Stomach (tissue), 9 donors: ENCODE data around the gene ENTPD2. TPM values are rescaled to one million over a fixed set of nuclear protein-coding genes. Genes with fewer than 3 reads are reported as not detected.
"Not testable (repeated sequence)": the region's sequence is repeated elsewhere in the genome, so short reads cannot be mapped to it uniquely, and the experiment has no call there.

Experiments used
- DNase-seq, 2 donors: peaks; one replicate each; pipeline versions ENCODE4 v3.0.0 to v3.0.0-alpha.2; 2013 to 2019
- H3K27ac ChIP-seq, 5 donors: fragments of 200-600 bp in 4 of 5; sonication (generic) in 4 of 5; one replicate each; pipeline ENCODE4 v1.5.1; 2013 to 2019; ENCODE audit warnings: mild to moderate bottlenecking in 1 of 5, moderate library complexity in 1 of 5
- H3K27me3 ChIP-seq, 3 donors: fragments of 200-600 bp; sonication (generic); one replicate each; pipeline ENCODE4 v1.5.1; 2017 to 2019; ENCODE audit warnings: mixed run types in 1 of 3
- H3K36me3 ChIP-seq, 4 donors: fragments of 200-600 bp; sonication (generic); 1 replicate in 3 of 4; 2 replicates in 1 of 4; pipeline ENCODE4 v1.5.1; 2016 to 2019
- H3K4me1 ChIP-seq, 4 donors: fragments of 200-600 bp; sonication (generic); one replicate each; pipeline ENCODE4 v1.5.1; 2016 to 2019
- H3K4me3 ChIP-seq, 4 donors: fragments of 200-600 bp; sonication (generic) in 3 of 4; one replicate each; pipeline ENCODE4 v1.5.1; 2016 to 2019; ENCODE audit warnings: mild to moderate bottlenecking in 1 of 4
- H3K9me3 ChIP-seq, 4 donors: fragments of 200-600 bp; sonication (generic); one replicate each; pipeline ENCODE4 v1.5.1; 2016 to 2019
- EP300 ChIP-seq: sonication (generic); formaldehyde crosslinking; IDR thresholded peaks from one replicate; pipeline ENCODE4 v1.6.1; 2017; ENCODE audit warnings: antibody characterized with exemption
- POLR2A ChIP-seq, 4 donors: fragments of 450-650 bp; IDR thresholded peaks; one replicate each; pipeline ENCODE4 v1.6.1; 2016; ENCODE audit warnings: antibody characterized with exemption in 4 of 4, control low read depth in 2 of 4, mild to moderate bottlenecking in 1 of 4, moderate library complexity in 1 of 4
- POLR2AphosphoS5 ChIP-seq, 3 donors: sonication (generic); formaldehyde crosslinking; IDR thresholded peaks; one replicate each; pipeline ENCODE4 v1.6.1; 2016; ENCODE audit warnings: antibody characterized with exemption in 3 of 3
- WGBS, 5 donors: extraction: QIAGEN DNeasy Blood & Tissue Kit in 3 of 5; methylation state at CpG; one replicate each; pipeline versions ENCODE4 v1.1.5 to v1.1.7; 2013 to 2018; 5-methylcytosine and 5-hydroxymethylcytosine counted together
- intact Hi-C: fragments of 100-400 bp; cut with DNase I; formaldehyde crosslinking; loops from one replicate; pipeline ENCODE4 v1.15.1; 2023; ENCODE audit warnings: low total_unique reads
- polyA plus RNA-seq, 3 donors: library from polyadenylated mRNA; stranded (reverse); fragments of 200-250 nt; gene quantifications; one replicate each; pipeline ENCODE4 v1.2.3, GENCODE V29; 2013
- total RNA-seq, 5 donors: library from RNA; depleted of rRNA; stranded (reverse); fragments of >200 nt; gene quantifications; one replicate each; pipeline versions ENCODE4 v1.1.0 to v1.2.3, GENCODE V29; 2014 to 2016
- TF ChIP-seq, protein P1 (sequence below), 7 experiments: fragments of 450-650 bp in 4 of 7; fragments of 200-600 bp in 3 of 7; sonication (generic) in 3 of 7; IDR thresholded peaks; one replicate each; pipeline ENCODE4 v1.5.1; 2016 to 2019; ENCODE audit warnings: antibody characterized with exemption in 7 of 7, control low read depth in 2 of 7, mild to moderate bottlenecking in 1 of 7
- donor health status: healthy with polysubstance abuse.
- donor health status: Bipolar disorder and iron deficiency.
- donor health status: healthy.

The ENTPD2 gene
- total and polyA plus RNA-seq, 8 donors: 2.0 to 11.3 (median 3.5) TPM; not detected in 1

DNA sequence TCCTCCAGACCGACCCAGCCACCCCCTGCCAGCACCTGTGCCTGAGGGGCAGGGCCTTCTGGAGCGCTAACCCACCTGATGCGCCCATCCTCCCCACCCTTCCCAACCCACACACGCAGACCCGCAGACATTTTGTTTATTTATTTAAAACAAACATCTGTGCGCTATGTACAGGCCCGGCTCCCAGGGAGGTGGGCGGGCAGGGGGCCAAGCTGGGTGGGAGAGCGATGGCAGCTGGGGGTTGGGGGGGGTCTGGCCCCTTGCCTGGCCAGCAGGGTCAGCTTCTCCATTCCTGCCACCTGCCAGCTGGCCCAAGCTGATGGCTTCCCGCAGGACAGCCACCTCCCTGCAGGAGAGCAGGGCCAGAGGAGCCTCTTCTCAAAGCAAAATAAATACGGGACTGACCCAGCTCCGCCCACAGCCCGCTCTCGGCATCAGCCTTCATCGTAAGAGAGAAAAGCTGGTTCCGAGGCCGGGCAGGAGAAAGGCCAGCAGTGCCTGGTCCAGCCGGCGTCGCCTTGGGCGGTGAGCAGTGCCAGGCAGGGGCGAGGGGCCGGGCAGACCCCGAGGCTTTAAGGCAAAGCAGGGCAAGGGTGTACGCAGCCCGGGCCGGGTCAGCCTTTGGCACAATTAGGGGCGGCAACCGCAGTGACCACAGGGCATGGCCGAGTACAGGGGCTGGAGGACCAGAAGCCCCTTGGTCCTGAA, 46.6 kb downstream of the ENTPD2 start:
- Histone ChIP-seq H3K9me3 (no peaks in the 10 kb centered on the region), H3K27me3 (no peaks in the 10 kb centered on the region), H3K27ac (no peak overlapping the region), H3K4me1 (peaks cover 0 to 10% (median 4%) of the 10 kb centered on the region in 4 donors), H3K4me3 (no peak overlapping the region), H3K36me3 (peaks cover 0 to 46% (median 43%) of the 10 kb centered on the region in 4 donors)
- intact Hi-C loops: no loop called here
- peak in 1 of 2 donors; percentile 53 for DNase-seq
- WGBS, 5 donors: 59 to 65% (median 61%) methylated on average over 25 to 30 of the region's 30 CpGs
- no peak for TF ChIP-seq POLR2A (IDR thresholded peaks at IDR 0.05)
- TF ChIP-seq, protein P1, sequence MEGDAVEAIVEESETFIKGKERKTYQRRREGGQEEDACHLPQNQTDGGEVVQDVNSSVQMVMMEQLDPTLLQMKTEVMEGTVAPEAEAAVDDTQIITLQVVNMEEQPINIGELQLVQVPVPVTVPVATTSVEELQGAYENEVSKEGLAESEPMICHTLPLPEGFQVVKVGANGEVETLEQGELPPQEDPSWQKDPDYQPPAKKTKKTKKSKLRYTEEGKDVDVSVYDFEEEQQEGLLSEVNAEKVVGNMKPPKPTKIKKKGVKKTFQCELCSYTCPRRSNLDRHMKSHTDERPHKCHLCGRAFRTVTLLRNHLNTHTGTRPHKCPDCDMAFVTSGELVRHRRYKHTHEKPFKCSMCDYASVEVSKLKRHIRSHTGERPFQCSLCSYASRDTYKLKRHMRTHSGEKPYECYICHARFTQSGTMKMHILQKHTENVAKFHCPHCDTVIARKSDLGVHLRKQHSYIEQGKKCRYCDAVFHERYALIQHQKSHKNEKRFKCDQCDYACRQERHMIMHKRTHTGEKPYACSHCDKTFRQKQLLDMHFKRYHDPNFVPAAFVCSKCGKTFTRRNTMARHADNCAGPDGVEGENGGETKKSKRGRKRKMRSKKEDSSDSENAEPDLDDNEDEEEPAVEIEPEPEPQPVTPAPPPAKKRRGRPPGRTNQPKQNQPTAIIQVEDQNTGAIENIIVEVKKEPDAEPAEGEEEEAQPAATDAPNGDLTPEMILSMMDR (IDR thresholded peaks at IDR 0.05): no peak
- no peak for TF ChIP-seq EP300
- TF ChIP-seq POLR2AphosphoS5 (IDR thresholded peaks at IDR 0.05): no peak

DNA sequence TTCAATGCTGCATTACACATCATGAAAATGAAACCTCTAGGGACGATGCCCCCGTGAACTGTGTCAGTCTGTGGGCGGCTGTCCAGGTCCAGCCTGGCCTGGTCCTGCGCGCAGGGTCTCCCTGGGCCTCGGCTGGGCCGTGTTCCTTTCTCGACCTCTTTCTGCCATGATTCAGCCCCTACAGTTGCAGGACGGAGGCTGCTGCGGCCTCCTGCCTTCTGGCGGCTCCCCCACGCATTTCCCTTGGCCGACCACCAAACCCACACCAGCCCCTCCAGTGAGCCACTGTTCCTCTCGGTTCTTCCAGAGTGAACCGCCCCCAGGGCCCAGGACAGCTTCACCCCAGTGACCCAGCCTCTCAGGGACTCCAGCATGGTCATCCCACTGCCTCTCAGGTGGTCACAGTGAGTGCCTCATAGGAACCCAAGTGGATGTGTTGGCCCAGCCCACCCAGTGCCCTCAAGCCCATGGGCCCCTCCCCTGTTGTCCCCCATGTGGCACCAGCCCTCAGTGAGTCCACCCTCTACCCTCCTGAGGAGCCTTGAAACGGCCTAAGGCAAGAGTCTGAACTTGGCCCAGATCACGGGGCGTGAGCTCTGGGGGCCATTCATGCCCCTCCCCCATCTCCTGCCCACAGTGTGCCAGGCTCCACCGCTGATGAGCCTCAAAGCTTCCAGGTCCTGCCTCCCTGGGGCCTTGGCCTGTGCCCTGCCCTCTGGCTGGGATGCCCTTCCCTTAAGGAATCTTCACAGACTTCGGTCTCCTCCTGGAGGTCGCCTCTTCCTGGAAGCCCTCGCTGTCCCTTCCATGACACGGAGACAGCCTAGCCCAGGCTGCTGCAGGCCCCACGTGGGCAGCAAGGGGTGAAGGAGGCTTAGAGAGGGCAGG, 47.5 kb downstream of the ENTPD2 start:
- no peak for DNase-seq
- TF ChIP-seq EP300: no peak
- TF ChIP-seq, protein P1 (IDR thresholded peaks at IDR 0.05): no peak
- no peak for TF ChIP-seq POLR2AphosphoS5 (IDR thresholded peaks at IDR 0.05)
- TF ChIP-seq POLR2A (IDR thresholded peaks at IDR 0.05): no peak
- Histone ChIP-seq H3K4me1 (peaks cover 0 to 11% (median 4%) of the 10 kb centered on the region in 4 donors), H3K36me3 (peaks cover 0 to 37% (median 34%) of the 10 kb centered on the region in 4 donors), H3K27ac (no peak overlapping the region), H3K4me3 (no peak overlapping the region), H3K27me3 (no peaks in the 10 kb centered on the region), H3K9me3 (no peaks in the 10 kb centered on the region)
- intact Hi-C loops: no loop called here
- 68 to 76% (median 74%) methylated on average over 18 to 24 of the region's 24 CpGs for WGBS, 5 donors

DNA sequence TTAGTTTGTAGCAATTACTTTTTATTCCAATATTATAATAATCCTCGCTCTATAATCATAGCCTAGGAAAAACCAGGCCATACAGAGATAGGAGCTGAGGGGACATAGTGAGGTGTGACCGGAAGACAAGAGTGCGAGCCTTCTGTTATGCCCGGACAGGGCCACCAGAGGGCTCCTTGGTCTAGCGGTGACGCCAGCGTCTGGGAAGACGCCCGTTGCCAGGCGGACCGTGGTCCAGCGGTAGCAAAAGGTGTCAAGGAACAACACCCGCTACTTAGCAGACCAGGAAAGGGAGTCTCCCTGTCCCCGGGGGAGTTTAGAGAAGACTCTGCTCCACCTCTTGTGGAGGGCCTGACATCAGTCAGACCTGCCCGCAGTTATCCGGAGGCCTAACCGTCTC, 49.6 kb downstream of the ENTPD2 start:
- H3K27ac ChIP-seq, H3K27me3 ChIP-seq, H3K4me3 ChIP-seq, H3K9me3 ChIP-seq, intact Hi-C loops: not testable (repeated sequence)
- WGBS, 5 donors: 36 to 50% (median 40%) methylated on average over 15 to 17 of the region's 17 CpGs
- TF ChIP-seq, protein P1 (IDR thresholded peaks at IDR 0.05): peak in 4 of 7 experiments; percentile 18 to 46 (median 38)
- H3K36me3 ChIP-seq: peaks cover 0 to 18% (median 15%) of the 10 kb centered on the region in 4 donors
- peaks cover 0 to 27% (median 8%) of the 10 kb centered on the region in 4 donors for H3K4me1 ChIP-seq
- peak in 1 of 2 donors; percentile 45 for DNase-seq

DNA sequence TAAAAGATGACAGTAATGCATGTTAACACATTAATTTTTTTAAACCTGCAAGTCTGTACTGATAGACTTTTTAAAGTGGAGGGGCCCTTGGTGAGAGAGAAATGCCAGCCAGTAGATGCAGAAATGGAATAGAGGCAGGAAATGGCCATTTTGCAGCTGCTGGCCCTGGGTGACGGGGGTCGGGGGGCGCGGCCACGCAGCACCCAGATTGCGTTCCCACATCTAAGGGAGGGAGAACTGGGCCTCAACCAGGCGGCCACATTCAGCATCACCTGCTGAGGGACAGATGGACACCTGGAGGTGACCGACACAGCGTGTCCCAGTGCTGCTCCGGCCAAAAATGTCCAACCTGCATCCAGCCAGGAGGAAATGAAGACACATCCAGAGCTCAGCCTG, 51.2 kb downstream of the ENTPD2 start:
- Histone ChIP-seq H3K9me3 (no peaks in the 10 kb centered on the region), H3K27ac (no peak overlapping the region), H3K36me3 (peaks cover 0 to 3% (median under 1%) of the 10 kb centered on the region in 4 donors), H3K4me3 (no peak overlapping the region), H3K4me1 (peaks cover 0 to 43% (median 10%) of the 10 kb centered on the region in 4 donors), H3K27me3 (peaks cover 0 to 5% (median 0%) of the 10 kb centered on the region in 3 donors)
- 83 to 95% (median 88%) methylated on average over 9 to 10 of the region's 10 CpGs for WGBS, 5 donors
- DNase-seq: no peak
- no peak for TF ChIP-seq POLR2A (IDR thresholded peaks at IDR 0.05)
- no peak for TF ChIP-seq POLR2AphosphoS5 (IDR thresholded peaks at IDR 0.05)
- TF ChIP-seq EP300: no peak
- TF ChIP-seq, protein P1 (IDR thresholded peaks at IDR 0.05): no peak
- intact Hi-C loops: no loop called here
